Measurements from ENCODE around the gene ARHGEF28.

Gene ARHGEF28

DNA sequence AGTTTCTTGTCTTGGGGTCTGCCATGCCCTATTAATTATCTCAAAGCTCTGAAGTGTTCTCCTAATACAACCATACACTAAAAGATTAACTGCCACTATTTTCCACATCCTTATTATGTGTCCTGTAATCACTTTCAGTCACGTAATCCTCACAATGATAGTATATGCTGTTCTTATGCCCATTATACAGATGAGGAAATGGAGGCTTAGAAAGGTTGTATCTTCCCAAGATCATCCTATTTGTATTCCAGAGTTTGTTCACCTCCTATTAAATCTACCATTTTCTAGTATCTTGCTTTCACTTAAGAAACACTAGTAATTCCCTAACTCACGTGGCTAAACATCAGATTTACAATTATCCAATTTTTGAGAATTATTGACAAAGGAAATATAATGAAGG, 2.9 kb upstream of the ARHGEF28 start:
- TF ChIP-seq POLR2AphosphoS5 (IDR thresholded peaks at IDR 0.05; ENCODE audit: low read depth, low read length) (no peak), SIN3A (IDR thresholded peaks at IDR 0.05; ENCODE audit: borderline replicate concordance, insufficient read depth, low read length) (no peak)

DNA sequence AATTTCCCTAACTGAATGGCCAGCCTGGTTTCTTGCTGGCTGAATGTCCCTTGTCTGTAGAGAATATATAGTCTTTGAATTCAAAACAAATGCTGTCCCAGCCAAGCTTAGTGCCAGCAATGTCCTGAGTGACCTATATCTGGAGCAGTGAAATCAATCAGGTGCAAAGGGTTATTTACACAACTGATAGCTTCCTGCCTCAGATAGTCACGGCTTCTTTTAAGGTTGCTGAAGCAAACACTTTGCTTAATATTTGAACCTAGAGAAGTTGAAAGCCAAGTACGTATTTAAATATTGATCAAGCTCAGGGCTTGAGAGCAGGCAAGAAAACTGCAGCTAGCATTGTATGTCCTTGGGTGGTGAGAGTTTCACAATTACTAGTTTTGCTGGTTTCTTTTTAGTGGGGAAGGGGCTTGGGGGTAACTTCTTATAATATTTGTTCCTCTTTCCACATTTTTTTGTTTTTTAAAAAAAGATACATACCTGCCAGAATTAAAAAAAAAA, 2.0 kb upstream of the ARHGEF28 start:
- no peak for TF ChIP-seq TAF1 (IDR thresholded peaks at IDR 0.05; ENCODE audit: borderline replicate concordance, insufficient read depth, low read length)
- no peak for TF ChIP-seq POLR2AphosphoS5 (IDR thresholded peaks at IDR 0.05; ENCODE audit: low read depth, low read length)
- TF ChIP-seq, protein P1, sequence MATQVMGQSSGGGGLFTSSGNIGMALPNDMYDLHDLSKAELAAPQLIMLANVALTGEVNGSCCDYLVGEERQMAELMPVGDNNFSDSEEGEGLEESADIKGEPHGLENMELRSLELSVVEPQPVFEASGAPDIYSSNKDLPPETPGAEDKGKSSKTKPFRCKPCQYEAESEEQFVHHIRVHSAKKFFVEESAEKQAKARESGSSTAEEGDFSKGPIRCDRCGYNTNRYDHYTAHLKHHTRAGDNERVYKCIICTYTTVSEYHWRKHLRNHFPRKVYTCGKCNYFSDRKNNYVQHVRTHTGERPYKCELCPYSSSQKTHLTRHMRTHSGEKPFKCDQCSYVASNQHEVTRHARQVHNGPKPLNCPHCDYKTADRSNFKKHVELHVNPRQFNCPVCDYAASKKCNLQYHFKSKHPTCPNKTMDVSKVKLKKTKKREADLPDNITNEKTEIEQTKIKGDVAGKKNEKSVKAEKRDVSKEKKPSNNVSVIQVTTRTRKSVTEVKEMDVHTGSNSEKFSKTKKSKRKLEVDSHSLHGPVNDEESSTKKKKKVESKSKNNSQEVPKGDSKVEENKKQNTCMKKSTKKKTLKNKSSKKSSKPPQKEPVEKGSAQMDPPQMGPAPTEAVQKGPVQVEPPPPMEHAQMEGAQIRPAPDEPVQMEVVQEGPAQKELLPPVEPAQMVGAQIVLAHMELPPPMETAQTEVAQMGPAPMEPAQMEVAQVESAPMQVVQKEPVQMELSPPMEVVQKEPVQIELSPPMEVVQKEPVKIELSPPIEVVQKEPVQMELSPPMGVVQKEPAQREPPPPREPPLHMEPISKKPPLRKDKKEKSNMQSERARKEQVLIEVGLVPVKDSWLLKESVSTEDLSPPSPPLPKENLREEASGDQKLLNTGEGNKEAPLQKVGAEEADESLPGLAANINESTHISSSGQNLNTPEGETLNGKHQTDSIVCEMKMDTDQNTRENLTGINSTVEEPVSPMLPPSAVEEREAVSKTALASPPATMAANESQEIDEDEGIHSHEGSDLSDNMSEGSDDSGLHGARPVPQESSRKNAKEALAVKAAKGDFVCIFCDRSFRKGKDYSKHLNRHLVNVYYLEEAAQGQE (IDR thresholded peaks at IDR 0.05; ENCODE audit: insufficient read depth in 1 of 2, low read depth in 2 of 2, low read length in 2 of 2): no peak
- TF ChIP-seq SIN3A (IDR thresholded peaks at IDR 0.05; ENCODE audit: borderline replicate concordance, insufficient read depth, low read length): no peak
- no peak for TF ChIP-seq FOXP2 (optimal IDR thresholded peaks at IDR 0.05; ENCODE audit: borderline replicate concordance, extremely low read depth, extremely low read length, insufficient read depth)

DNA sequence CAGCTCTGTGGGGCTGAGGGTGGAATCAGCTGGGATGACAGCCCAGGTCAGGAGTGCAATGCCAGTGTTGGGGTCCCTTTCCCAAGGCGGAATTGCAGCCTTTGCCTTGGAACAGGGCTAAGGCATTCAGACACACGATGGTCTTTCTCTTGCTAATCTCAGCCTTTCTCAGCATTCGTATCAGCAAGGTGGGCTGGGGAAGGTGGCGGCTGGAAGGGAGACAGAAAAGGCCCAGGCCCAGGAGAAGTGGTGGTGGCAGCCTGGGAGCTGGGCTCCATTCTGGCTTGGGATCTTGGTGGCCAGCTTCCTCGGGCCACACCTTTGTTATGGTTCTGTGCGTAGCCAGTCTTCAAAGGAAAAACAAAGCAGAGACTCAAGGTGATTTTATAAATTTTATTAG, 1.1 kb upstream of the ARHGEF28 start:
- no peak for TF ChIP-seq SIN3A (IDR thresholded peaks at IDR 0.05; ENCODE audit: borderline replicate concordance, insufficient read depth, low read length)
- TF ChIP-seq, protein P1 (IDR thresholded peaks at IDR 0.05; ENCODE audit: insufficient read depth in 1 of 2, low read depth in 2 of 2, low read length in 2 of 2): no peak
- no peak for TF ChIP-seq POLR2AphosphoS5 (IDR thresholded peaks at IDR 0.05; ENCODE audit: low read depth, low read length)
- TF ChIP-seq FOXP2 (optimal IDR thresholded peaks at IDR 0.05; ENCODE audit: borderline replicate concordance, extremely low read depth, extremely low read length, insufficient read depth): no peak
- TF ChIP-seq TAF1 (IDR thresholded peaks at IDR 0.05; ENCODE audit: borderline replicate concordance, insufficient read depth, low read length): no peak

DNA sequence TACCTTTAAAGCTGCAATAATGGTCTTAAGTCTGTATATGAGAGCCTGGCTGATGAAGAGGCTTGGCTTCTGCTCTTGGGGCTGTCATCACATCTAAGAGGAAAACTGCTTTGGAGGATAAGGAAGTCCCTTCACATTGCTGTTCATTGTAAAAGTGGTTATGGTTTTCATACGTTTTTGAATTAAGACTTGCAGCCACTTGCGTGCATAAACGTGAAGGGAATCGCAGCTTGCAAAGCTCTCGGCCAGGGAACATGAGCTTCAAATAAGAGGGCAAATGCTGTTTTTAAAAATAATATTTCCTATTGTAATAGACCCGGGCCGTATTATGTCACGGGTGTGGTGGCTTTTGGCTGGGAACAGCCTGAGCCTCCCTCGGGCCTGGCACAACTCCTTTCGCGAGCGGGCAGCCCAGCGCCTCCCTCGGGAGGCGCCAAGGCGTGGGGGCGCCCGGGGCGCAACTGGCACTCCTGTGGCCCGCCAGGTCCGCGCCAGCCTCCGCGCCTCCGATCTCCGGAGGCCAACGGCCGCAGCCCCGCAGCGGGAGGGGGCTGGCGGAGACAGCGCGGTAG, 538 bp upstream of the ARHGEF28 start:
- TF ChIP-seq POLR2AphosphoS5 (IDR thresholded peaks at IDR 0.05; ENCODE audit: low read depth, low read length) (no peak), TAF1 (IDR thresholded peaks at IDR 0.05; ENCODE audit: borderline replicate concordance, insufficient read depth, low read length) (no peak), FOXP2 (optimal IDR thresholded peaks at IDR 0.05; ENCODE audit: borderline replicate concordance, extremely low read depth, extremely low read length, insufficient read depth) (no peak), SIN3A (IDR thresholded peaks at IDR 0.05; ENCODE audit: borderline replicate concordance, insufficient read depth, low read length) (no peak)
- TF ChIP-seq, protein P1 (IDR thresholded peaks at IDR 0.05; ENCODE audit: insufficient read depth in 1 of 2, low read depth in 2 of 2, low read length in 2 of 2): no peak

DNA sequence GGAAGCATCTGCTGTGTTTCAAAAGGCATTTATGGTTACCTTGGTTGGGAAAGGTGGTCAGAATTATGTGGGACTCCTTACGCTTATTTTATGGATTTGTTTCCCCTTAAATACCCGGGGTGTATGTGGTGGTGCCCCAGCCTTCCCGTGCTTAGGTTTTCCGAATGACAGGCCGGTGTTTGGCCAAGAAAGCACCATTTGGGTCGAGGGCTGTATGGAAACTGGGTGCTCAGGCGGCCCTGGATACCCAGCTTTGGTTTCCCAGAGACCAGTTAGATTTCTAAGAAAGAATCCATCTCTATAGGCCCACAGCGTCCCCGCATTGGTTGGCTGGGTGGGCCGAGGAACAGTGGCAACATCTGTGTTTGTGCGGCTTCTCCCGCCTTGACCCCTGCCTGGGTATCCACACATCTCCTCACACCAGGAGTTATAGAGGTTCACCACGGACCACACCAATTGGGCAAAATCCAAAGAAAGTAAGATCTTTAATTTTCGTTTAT, 868 bp downstream of the ARHGEF28 start:
- no peak for TF ChIP-seq SIN3A (IDR thresholded peaks at IDR 0.05; ENCODE audit: borderline replicate concordance, insufficient read depth, low read length)
- no peak for TF ChIP-seq POLR2AphosphoS5 (IDR thresholded peaks at IDR 0.05; ENCODE audit: low read depth, low read length)
- TF ChIP-seq FOXP2 (optimal IDR thresholded peaks at IDR 0.05; ENCODE audit: borderline replicate concordance, extremely low read depth, extremely low read length, insufficient read depth): no peak
- TF ChIP-seq, protein P1 (IDR thresholded peaks at IDR 0.05; ENCODE audit: insufficient read depth in 1 of 2, low read depth in 2 of 2, low read length in 2 of 2): no peak
- no peak for TF ChIP-seq TAF1 (IDR thresholded peaks at IDR 0.05; ENCODE audit: borderline replicate concordance, insufficient read depth, low read length)
